Measurements from ENCODE around the gene RBKS.

The RBKS gene

DNA sequence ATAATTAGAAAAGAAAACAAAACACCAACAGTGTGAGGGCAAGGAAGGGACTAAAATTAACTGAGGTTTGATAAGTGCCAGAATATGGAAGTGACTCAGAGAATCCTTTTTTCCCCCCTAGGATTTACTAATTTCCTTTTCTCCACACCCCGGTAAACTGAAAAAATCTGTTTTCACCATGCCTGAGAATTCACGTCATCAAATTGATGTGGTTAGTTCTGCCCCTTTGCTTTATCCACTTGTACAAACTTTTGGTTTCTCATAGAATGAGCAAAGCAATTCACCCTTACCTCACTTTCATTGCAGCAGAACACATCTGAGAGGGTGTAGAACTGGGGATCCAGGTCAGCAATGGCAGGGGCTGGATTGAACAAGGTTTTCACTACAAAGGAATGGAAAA lies 57.8 kb downstream of the RBKS start:
- Histone ChIP-seq H3K27me3 (ENCODE audit: insufficient read depth, low read depth) (no peaks in the 10 kb centered on the region), H2AFZ (ENCODE audit: low read depth) (no peak overlapping the region), H3K79me2 (ENCODE audit: insufficient read depth, low read depth) (no peaks in the 10 kb centered on the region), H3K4me3 (IDR thresholded peaks at IDR 0.05; ENCODE audit: insufficient read depth, low read depth, low read length) (no peak overlapping the region), H3K4me1 (ENCODE audit: low read depth, poor library complexity, severe bottlenecking) (no peaks in the 10 kb centered on the region), H3K27ac (no peak overlapping the region), H3K4me2 (no peak overlapping the region), H3K36me3 (ENCODE audit: insufficient read depth) (no peaks in the 10 kb centered on the region), H3K9ac (no peak overlapping the region), H4K20me1 (ENCODE audit: insufficient read depth) (no peaks in the 10 kb centered on the region)
- TF ChIP-seq CTCF (conservative IDR thresholded peaks at IDR 0.05; ENCODE audit: low read depth, low read length), result no peak

DNA sequence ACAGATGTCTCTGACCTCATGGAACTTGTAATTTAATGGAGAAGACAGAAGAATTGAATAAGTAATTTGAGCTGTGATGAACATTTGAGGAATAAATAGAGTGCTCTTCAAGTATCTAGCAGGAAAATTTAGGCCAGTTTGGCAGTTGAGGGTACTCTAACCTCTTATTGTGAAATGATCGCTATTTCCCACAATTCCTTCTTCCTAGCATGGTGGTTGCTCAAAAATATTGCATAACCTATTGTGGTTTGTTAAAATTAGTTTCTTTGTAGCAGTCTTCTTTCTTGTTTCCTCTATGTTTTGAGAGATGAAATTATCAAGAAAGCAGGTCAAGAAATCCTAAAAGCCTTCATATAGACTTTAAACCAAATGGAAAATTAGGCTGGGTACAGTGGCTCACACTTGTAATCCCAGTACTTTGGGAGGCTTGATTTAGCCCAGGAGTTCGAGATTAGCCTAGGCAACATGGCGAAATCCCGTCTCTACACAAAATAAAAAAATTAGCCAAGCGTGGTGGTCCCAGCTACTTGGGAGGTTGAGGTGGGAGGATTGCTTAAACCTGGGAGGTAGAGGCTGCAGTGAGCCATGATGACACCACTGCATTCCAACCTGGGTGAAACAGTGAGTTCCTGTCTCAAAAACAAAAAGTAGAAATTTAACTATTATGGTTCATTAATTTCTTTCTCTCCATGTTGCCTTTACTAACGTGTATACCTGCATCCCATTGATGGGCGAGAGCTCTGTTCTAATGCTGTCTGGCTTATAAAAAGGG lies 58.7 kb downstream of the RBKS start:
- Histone ChIP-seq H3K27me3 (ENCODE audit: insufficient read depth, low read depth) (no peaks in the 10 kb centered on the region), H2AFZ (ENCODE audit: low read depth) (no peak overlapping the region), H3K79me2 (ENCODE audit: insufficient read depth, low read depth) (no peaks in the 10 kb centered on the region), H3K9ac (no peak overlapping the region), H3K36me3 (ENCODE audit: insufficient read depth) (no peaks in the 10 kb centered on the region), H3K27ac (no peak overlapping the region), H3K4me1 (ENCODE audit: low read depth, poor library complexity, severe bottlenecking) (no peaks in the 10 kb centered on the region), H3K4me3 (IDR thresholded peaks at IDR 0.05; ENCODE audit: insufficient read depth, low read depth, low read length) (no peak overlapping the region), H4K20me1 (ENCODE audit: insufficient read depth) (no peaks in the 10 kb centered on the region), H3K4me2 (no peak overlapping the region)
- no peak for TF ChIP-seq CTCF (conservative IDR thresholded peaks at IDR 0.05; ENCODE audit: low read depth, low read length)

- H3K4me1 ChIP-seq (ENCODE audit: low read depth, poor library complexity, severe bottlenecking), result no peaks in the 10 kb centered on the region
- H3K27ac ChIP-seq, result no peak overlapping the region
- no peak overlapping the region for H3K9ac ChIP-seq
- H3K36me3 ChIP-seq (ENCODE audit: insufficient read depth), result no peaks in the 10 kb centered on the region
- no peaks in the 10 kb centered on the region for H4K20me1 ChIP-seq (ENCODE audit: insufficient read depth)
- H3K4me3 ChIP-seq (IDR thresholded peaks at IDR 0.05; ENCODE audit: insufficient read depth, low read depth, low read length), result no peak overlapping the region
- no peak overlapping the region for H2AFZ ChIP-seq (ENCODE audit: low read depth)
- no peaks in the 10 kb centered on the region for H3K27me3 ChIP-seq (ENCODE audit: insufficient read depth, low read depth)
- no peaks in the 10 kb centered on the region for H3K79me2 ChIP-seq (ENCODE audit: insufficient read depth, low read depth)
- H3K4me2 ChIP-seq, result no peak overlapping the region
- no peak for TF ChIP-seq CTCF (conservative IDR thresholded peaks at IDR 0.05; ENCODE audit: low read depth, low read length)
These were observed 59.5 kb downstream of the RBKS start for GRCh38 chr2:27830656-27831055.

GRCh38 chr2:27829791-27830190 lies 60.4 kb downstream of the RBKS start:
- no peaks in the 10 kb centered on the region for H3K79me2 ChIP-seq (ENCODE audit: insufficient read depth, low read depth)
- H3K27ac ChIP-seq, result no peak overlapping the region
- H3K36me3 ChIP-seq (ENCODE audit: insufficient read depth), result no peaks in the 10 kb centered on the region
- no peak overlapping the region for H2AFZ ChIP-seq (ENCODE audit: low read depth)
- H3K9ac ChIP-seq, result no peak overlapping the region
- no peak overlapping the region for H3K4me3 ChIP-seq (IDR thresholded peaks at IDR 0.05; ENCODE audit: insufficient read depth, low read depth, low read length)
- no peaks in the 10 kb centered on the region for H4K20me1 ChIP-seq (ENCODE audit: insufficient read depth)
- no peaks in the 10 kb centered on the region for H3K4me1 ChIP-seq (ENCODE audit: low read depth, poor library complexity, severe bottlenecking)
- no peak overlapping the region for H3K4me2 ChIP-seq
- no peak for TF ChIP-seq CTCF (conservative IDR thresholded peaks at IDR 0.05; ENCODE audit: low read depth, low read length)
- no peaks in the 10 kb centered on the region for H3K27me3 ChIP-seq (ENCODE audit: insufficient read depth, low read depth)
